ENCODE data around the gene MBNL2.

The MBNL2 gene

DNA sequence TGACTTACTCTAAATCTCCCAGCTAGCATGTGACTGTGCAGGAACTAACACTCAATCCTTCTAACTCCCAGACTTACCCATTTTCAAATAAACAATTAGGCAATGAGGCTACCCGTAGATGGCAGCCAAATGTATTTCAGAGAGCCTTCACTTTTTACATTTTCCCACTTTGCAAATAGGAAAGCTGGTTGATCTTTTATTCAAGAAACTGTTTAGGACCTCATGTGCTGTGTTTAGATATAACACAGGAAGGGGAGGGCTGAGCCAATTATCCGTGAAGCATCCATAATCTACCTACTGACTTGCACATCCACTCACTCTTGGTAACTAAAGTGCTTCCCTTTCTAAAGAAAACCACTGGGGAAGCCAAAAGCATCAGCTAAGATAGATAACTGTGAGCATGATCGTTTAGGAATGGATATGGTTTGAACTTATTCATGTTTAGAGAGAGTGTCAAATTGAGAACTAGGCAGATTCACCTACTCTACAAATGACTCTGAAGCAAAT is 33.4 kb downstream of the MBNL2 start:
- DNase-seq: no peak

DNA sequence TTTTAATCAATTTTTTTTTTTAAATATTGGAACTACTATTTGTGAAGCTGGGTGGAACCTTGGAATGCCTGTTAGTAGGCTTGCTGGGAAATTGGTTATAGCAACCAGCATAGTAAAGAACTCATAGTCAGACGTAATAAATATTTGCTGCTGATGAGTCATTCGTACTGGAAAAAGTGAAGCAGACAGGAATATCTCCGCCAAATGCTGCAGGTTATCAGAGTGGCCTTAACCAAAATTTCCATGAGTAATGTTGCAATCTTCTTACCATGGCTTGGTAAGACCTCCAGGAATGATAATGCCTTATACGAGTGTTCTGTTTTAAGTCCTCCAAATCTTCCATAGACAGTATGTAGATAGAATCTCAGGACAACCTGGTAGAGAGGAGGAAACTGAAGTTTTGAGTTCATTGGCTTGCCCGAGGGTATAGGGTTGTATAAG is 34.2 kb downstream of the MBNL2 start:
- DNase-seq: no peak

DNA sequence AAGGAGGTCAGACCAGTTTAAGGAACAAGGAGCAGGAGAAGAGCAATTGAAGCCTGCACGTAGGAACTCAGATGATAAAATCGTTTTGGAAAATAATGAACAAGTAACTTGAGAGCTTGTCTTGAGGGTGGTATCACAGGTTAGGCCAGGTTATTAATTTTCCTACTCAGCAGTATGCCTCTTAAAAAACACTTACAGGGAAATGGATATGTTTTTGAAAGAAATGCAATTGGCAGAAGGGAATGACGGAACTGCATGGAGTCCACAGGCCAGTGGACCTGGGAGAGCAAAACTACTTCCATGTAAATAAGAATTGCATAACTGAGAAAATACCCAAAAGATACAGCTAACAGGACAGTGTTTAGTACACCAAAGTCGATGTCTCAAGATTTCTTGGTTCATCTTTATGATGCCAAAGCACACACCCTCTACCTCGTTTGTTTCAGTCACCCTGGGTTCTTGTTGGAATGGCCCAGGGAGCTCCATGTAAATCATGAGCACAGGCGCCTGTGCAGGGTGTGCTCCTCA is 35.2 kb downstream of the MBNL2 start:
- no peak for DNase-seq

DNA sequence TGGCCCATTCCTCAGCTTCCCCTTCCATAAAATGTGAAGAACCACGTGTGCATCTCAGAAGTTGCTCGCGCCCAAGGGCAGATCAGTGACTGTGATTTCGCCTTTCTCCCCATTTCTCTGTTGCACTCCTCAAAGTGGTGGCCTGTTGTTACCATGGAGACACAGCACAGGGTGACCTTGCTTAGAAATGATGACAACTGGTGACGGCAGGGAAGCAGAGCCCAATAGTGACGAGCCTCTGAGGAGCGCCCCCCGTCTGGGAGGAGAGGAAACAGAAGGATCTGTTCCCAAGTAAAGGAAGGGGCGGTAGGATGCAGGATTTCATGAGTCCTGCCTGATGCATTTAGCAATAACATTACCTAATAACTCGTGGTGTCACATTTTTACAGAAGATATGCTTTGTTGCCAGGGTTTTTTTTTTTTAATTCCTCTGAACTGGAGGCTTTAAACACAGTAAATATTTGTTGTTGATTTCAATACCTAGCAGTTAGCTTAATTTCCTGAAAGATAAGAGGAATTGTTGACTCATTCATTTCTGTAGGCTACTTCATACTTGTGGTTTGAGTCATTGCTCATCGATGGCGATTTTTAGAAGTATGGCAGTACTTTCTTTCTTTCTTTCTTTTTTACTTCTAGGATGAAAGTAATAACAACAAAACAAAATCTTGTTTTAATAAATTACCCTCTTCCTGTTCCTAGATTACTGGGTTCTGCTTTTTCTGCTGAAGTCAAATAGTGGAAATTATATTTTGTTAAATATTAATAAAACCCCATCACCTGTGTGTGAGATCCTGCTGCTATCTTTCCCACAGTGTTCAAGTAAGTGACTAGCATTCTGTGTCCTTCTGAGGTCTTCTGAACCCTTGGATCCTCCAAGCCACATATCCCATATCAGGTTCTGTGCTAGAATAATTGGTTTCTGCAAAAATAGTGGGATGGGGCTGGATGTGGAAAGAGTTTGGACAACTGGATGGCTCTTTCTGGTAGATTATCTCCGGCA is 36.0 kb downstream of the MBNL2 start:
- peak; percentile 18 for DNase-seq

DNA sequence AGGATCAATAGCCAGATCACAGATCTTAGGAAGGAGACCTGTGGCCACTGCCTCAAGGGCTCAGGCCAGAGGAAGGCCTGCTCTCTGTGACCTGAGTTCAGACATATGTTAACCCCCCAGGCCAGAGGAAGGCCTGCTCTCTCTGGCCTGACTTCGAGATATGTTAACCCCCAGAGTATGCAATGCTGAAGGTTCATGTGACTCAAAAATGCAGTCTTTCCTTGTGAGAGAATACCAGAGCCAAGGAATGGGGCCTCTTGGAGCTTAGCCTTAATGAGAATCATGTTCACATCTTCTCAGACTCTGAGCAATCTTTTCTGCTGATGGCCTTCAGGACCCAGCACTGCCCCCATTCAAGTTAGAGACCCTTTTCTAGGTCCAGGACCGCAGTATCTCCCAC is 36.7 kb downstream of the MBNL2 start:
- DNase-seq: no peak

DNA sequence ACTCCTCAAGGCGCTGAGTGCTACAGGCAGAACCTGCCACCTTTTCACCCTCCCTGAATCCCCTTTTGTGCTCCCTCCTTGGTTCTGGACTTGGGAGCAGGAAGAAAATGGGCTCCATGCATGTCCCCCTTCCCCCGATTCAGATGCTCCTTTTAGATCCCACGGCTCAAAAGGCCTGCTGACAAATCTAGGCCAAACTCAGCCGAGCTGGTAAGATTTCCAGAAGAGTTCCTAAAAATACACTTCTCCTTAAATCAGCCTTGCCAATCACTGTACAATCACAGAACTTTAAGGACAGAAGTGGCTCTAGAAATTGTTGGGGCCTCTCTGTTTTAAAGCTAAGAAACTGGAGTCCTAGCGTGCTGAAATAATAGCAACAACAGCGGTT is 37.3 kb downstream of the MBNL2 start:
- DNase-seq: no peak

DNA sequence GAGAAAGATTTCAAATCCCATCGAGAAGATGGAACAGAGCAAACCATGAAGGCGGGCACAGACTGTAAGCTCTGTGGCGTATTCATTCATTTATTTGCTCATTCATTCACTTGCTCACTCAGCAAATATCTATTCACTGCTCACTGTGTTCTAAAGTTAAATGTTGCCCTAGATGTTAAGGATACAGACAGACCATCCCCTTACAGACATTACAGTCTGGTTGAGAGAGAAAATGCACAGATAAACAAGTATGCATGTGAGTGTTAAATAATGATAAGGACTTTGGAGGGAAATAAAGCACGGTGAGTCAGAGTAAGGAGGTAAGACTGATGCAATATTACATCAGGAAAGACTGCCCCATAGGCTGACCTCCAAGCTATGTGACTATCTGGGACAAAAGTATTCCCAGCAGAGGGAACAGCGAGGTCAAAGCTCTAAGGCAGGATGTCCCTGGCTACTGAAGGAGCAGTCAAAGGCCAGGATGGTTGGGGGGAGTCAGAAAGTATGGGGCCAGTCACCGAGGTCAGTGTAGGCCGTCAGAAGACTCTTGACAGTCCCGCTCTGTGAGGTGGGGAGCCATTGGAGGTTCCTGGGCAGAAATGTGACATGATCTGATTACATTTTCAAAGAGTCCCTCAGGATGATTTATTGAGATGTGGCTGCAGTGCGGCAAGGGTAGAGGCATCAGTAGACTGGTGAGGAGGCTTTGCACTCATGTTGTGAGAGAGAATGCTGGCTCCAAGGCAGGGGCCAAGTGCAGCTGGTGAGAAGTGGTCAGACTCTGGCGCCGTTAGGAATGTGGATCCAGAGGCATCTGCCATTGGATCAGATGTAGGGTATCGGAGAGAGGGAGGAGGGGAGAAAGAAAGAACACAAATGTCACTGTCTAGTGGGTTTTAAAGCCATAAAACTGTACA is 37.9 kb downstream of the MBNL2 start:
- no peak for DNase-seq

DNA sequence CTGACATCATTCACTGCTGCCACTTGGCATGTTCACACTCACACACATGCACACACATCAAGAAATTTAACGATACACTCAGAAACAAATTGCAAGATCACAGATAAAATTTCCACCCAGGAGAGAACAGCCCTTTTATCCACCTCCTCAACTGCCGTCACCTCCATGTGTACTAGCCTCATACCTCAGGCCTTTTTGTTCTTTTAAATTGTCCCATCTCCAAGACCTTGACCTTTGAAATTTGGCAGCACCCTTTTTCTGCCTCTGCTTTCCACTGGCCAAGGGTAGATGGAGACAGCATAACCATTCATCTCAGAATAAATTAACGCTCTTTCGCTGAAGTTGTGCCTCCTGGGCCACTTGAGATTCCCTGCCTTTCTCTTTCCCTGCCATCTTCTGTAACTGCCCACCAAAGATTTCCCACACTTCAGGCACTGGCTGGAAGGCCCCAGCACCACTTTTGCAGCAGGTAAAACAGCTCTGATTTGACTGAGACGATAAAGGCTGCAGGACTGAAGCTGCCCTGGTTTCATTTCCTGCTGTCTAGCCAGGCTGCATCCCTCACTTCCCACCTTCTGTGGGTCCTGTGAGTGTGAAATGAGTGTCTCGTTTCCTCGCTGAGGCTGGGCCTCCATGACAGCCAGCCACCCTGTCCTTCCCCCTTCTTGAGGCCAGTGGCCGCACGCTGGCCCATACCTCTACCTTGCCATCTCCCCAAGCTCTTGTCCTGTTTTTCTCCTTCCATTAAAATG is 39.3 kb downstream of the MBNL2 start:
- DNase-seq: peak; percentile 22

DNA sequence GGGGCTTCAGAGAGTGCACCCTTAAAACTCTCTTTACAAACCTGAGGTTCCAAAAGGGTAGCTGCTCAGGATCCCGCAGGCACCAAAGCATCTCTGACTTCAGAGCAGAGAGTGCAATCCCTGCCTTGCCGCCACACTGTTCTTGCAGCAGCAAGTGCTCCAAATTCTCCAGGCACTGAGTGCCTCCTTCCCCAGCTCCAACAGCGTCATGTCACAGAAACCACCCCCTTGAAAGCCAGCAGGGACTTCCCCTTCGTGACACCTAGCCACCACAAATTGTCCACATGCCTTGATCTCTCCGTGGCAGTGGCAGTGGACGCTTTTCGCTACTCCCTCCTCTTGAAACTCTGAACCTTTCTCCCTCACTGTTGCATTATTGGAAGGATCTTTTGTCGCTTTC is 39.9 kb downstream of the MBNL2 start:
- peak; percentile 10 for DNase-seq

DNA sequence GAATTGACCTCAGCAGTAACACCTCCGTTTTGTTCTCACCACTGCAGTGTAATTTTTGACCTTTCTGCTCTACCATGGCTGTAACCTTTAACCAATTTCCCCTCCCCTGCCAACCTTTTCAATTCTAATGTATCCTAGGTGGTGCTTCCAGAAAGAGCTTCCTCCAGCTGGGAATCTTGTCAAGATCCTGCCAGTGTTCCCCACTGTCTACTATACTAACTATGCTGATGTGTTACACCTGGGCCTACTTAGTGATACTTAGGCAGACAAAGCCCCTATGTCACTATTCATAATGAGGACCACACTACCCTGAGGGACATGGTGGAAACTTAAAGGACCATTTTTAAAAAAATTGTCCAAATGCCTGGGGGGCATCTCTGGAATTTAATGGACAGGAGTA is 41.0 kb downstream of the MBNL2 start:
- no peak for DNase-seq

DNA sequence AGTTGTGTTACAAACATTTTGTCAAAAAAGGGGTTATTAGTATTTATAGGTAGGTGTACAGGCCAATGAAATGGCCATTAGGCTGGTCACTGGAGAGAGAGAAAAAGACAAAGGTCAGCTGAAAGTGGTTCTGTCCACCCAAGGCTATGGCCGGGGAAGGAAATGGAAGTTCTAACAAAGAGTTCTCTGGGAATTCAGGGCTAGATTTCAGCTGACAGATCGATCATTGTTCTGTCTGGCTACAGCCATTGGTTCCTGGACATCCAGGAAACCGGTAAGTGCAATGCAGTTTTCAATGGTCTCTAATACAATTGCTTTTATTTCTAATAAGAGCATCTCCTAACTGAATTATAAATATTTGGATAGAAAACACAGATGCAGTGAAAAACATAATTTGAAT is 42.5 kb downstream of the MBNL2 start:
- no peak for DNase-seq

DNA sequence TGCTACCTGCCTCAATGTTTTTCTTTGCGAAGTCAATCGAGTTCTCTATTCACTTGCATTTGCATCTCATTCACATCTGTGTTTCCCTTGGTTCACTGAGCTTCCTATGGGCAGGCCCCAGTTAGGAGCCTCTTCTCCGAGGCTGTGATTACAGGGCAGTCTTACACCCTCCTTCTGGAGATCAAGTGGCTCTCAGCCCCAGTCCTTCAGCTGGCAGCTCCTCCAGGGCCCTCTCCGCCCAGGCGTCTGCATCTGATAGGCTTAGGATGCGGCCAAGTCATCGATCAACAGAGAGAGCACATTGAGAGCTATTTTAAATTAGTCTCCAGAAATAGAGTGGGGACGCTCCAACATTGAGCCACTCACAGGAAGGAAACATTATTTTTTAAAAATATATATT is 44.2 kb downstream of the MBNL2 start:
- DNase-seq: no peak

DNA sequence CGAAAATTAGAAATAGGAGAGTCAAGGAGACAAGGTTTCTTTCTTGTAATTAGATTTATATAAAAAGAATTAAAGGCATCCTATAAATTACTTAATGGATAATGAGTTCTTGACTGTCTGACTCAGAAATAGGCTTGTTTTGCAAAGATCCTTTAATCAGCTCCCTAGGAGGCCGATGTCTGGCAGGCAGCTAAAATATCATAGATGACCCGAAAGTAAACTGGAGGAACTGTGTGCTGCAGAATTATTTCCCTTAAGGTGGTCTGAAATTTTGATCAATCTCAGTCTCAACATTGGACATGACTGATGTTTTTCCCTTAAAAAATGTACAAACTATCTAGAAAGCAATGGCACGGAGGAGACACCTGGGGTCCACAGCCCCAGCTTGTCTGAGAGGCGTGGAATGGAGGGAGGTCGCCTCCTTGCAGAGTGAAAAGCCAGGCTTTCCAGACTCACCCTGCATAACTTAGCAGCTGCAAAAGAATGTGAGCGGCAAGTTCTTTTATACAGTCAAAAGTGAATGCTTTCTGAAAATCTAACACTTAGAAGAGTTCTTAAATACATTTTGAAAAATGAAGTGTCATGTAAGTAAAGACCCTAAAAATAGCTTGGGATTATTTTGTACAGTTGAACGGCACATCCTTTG is 44.8 kb downstream of the MBNL2 start:
- DNase-seq: no peak

DNA sequence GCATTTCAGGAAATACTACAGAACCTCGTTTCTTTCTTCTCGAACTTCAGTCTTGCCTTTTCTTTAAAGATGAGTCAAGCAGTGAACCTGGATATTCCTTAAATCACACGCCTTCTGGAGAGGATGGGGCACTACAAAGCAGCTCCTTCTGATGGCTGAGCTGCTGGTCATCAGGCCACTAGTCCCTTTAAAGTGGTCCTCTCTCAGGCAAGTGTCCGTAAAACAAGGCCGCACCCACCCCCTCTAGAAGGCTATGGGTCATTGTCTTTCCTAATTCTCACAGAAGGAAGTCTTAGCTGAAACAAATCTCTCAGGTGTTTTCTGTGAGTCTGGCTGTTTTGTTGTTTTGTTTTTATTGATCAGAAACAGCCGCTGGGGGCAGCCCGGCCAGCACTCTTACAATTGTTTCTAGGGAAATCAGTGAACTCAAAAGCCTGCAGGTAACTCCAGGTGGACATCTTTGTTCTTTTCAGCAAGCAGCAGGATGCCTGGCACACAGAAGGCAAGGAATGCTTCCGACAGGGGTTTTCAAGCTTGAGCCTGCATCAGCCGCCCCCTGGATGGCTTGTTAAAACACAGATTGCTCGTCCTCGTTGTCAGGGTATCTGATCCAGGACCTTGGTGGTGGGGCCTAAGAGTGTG is 45.4 kb downstream of the MBNL2 start:
- no peak for DNase-seq

DNA sequence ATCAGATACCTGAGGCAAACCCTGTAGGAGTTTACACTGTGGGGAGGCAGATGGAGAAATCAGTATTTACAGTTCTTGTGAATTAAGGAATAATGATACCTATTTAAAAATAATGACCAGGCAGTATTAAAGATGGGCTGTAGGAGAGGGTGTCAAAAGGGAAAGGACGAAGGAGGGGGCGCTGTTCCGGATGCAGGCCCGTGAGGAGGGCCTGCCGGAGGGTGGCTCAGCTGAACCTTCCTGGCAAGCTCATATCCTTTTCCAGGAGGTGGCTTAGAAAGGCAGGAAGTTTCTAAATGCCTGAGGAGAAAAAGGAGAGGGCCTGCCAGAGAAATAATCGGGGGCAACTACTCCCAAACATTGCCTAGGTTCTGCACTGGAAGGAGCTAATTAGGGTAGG is 46.6 kb downstream of the MBNL2 start:
- no peak for DNase-seq

DNA sequence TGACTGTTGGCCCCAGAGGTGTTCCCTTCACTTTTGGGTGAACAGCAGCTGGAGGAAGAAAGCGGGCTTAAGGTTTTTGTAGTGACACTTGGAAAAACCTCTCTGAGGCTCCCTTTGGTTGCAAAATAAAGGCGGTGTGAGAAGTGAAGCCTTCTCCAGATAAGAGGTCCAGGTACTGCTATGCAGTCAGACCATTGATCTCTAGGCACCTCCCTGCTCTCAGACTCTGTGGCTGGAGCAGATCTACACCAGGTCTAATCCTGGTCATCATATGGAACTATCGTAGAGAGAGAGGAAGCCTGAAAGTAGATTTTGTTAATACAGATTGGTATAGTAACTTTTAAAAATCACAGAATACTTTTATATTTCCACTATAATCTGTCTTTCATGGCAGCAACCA is 47.5 kb downstream of the MBNL2 start:
- DNase-seq: no peak

DNA sequence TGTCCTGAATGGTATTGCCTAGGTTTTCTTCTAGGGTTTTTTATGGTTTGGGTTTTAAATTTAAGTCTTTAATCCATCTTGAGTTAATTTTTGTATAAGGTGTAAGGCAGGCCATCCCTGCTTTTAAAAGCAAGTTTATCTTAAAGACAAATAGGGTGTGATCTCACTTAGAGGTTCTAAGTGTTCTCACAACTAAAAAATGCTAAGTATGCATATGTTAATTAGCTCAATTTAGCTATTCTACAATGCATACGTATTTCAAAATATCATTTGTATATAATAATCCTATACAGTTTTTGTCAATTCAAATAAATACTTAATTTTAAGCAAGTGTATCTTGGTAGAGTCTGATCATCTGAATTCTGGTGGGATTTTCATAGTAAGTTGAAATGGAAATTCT is 50.4 kb downstream of the MBNL2 start:
- no peak for DNase-seq

DNA sequence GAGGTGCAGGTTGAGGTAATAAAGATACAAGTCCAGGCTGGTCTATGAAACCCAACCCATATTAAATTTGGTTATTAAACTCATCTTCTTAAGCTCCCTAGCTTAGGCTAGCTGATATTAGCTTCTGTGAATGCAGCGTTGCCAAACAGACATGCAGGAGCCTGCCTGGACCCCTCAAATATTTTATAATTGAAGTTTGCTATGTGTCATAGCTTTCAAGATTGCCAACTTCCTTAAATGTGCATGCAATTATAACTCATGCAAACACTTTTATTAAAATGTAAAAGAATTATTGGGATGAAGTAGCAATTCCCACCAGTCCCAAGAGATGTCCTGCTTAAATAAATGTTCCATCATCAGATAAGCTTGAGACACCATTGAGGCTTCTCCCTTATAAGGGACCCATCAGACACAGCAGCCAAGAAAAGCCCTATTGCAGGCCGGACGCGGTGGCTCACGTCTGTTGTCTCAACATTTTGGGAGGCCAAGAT is 51.3 kb downstream of the MBNL2 start:
- DNase-seq: no peak

DNA sequence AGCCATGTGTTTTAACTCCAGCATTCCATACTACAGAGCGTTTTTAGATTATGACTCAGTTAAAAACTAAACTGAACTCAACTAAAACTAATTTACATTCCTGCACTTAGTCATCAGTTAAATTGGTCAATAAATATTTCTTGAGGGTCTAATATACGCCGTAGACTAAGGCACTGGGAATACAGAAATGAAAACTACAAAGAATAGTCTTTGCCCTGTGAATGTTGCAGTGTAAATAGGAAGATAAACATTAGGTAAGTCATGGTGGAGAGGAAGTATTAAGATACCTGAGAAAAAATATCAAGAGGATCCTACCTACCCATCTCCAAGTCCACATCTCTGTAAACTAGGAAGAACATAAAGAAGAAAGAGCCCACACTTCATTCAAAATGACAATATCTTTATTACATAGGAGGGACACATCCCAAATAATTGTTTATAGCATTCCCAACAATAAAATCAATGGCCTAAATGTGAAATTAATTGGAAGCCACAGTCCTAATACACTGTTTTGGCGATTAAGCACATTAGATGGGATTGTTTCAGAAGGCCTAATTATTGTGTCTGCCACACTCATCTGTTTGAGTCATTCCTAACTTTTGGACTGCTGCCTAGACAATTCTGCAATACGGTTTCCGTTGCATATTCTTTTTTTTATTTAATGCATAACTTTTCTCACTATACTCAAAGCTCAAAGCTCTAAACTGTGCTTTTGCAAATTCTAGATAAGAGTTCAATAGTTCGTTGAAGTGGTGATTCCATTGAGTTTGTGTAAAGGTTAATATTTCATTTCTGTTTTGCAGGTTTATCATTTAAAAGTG is 52.9 kb downstream of the MBNL2 start:
- no peak for DNase-seq

DNA sequence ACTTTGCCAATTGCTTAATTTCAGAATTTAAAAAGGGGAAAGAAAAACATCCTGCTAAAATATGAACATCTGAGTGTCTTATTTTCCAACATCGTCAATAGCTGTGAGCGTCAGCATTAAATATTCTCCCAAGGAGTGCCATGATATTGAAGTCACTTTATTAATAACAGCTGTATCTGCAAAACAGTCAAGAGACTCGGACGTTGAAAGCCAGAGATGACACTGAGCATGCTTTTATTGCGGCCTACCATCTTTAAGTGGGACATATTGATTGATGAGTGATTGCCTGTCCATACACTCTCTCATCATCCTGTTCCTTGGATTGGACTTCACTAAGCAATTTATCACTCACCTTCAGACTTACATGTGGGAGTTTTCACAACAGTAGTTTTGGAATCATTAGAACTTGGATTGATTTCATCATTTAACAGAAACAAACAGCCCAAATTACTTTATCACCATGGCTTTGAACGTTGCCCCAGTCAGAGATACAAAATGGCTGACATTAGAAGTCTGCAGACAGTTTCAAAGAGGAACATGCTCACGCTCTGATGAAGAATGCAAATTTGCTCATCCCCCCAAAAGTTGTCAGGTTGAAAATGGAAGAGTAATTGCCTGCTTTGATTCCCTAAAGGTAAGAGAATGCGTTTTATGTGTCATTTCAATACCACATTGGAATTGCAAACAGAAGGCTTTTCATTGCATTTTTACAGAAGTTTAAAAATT is 53.8 kb downstream of the MBNL2 start:
- no peak for DNase-seq

All from CD4-positive, alpha-beta T cell treated with Interleukin-21 for 1 hour (primary cell).